Stimulated activated CD4-positive, alpha-beta T cell treated with anti-CD3 and anti-CD28 coated beads, Interleukin-15, amount 100 ng/mL, for 48 hours (primary cell): ENCODE results near the gene PORCN.
A peak's percentile ranks its signal among the peaks of the same experiment; 100 is the strongest.

Source experiments
- DNase-seq, 2 donors: peaks; one replicate each; pipeline ENCODE4 v3.0.0-alpha.2; 2020; ENCODE audit warnings: low read depth in 2 of 2

PORCN gene

GRCh38 chrX:48508400-48509244 is at the start of gene PORCN:
Gene PORCN (plus strand): TSS chrX:48508992. CDS start chrX:48509821, 829 bp downstream.
- DNase-seq, result peak; percentile 59 to 76

- DNase-seq, result no peak
Measured at GRCh38 chrX:48459483-48459882, 49.3 kb upstream of the PORCN start.

- no peak for DNase-seq
Measured at GRCh38 chrX:48460031-48460430, 48.8 kb upstream of the PORCN start.

GRCh38 chrX:48460606-48461005 is 48.2 kb upstream of the PORCN start:
- DNase-seq, result no peak

GRCh38 chrX:48461830-48462229 is 47.0 kb upstream of the PORCN start:
- no peak for DNase-seq

- no peak for DNase-seq
Measured at GRCh38 chrX:48465336-48465933, 43.4 kb upstream of the PORCN start.

GRCh38 chrX:48466696-48467095 is 42.1 kb upstream of the PORCN start:
- peak in 1 of 2 donors; percentile 30 for DNase-seq

- DNase-seq, result no peak
Measured at GRCh38 chrX:48467281-48467761, 41.5 kb upstream of the PORCN start.

- DNase-seq, result peak; percentile 26 to 32
Measured at GRCh38 chrX:48468247-48468671, 40.5 kb upstream of the PORCN start.

GRCh38 chrX:48468693-48469691 is 39.8 kb upstream of the PORCN start:
- DNase-seq, result peak in 1 of 2 donors; percentile 22

- DNase-seq, result no peak
Measured at GRCh38 chrX:48470110-48470832, 38.5 kb upstream of the PORCN start, which contains the start of gene SLC38A5. Gene SLC38A5 (minus strand): TSS chrX:48470260. CDS start chrX:48467924, 2,336 bp downstream.

GRCh38 chrX:48470833-48471118 is 38.0 kb upstream of the PORCN start:
- DNase-seq, result no peak

GRCh38 chrX:48471504-48471903 is 37.3 kb upstream of the PORCN start:
- no peak for DNase-seq

- DNase-seq, result no peak
Measured at GRCh38 chrX:48472225-48472624, 36.6 kb upstream of the PORCN start.

GRCh38 chrX:48472851-48473703 is 35.7 kb upstream of the PORCN start:
- DNase-seq, result no peak

GRCh38 chrX:48473704-48473990 is 35.1 kb upstream of the PORCN start:
- no peak for DNase-seq

- no peak for DNase-seq
Measured at GRCh38 chrX:48474127-48474526, 34.7 kb upstream of the PORCN start.

GRCh38 chrX:48474581-48474980 is 34.2 kb upstream of the PORCN start:
- no peak for DNase-seq

GRCh38 chrX:48475296-48475695 is 33.5 kb upstream of the PORCN start:
- DNase-seq, result no peak

GRCh38 chrX:48475774-48476577 is 32.8 kb upstream of the PORCN start, which contains the start of gene FTSJ1:
Gene FTSJ1 (plus strand): TSS chrX:48476199. CDS start chrX:48478048, 1,849 bp downstream.
- peak; percentile 76 to 78 for DNase-seq
